HG02938 (cell line): ENCODE results near the gene CREB3L4.

ENCODE experiments used
- ATAC-seq: cut with Tn5 transposase; IDR thresholded peaks from one replicate; pipeline ENCODE4 v1.9.1; 2021; ENCODE audit warnings: mild to moderate bottlenecking, moderate library complexity; ENCODE audit not compliant: unreplicated experiment

Gene CREB3L4

DNA sequence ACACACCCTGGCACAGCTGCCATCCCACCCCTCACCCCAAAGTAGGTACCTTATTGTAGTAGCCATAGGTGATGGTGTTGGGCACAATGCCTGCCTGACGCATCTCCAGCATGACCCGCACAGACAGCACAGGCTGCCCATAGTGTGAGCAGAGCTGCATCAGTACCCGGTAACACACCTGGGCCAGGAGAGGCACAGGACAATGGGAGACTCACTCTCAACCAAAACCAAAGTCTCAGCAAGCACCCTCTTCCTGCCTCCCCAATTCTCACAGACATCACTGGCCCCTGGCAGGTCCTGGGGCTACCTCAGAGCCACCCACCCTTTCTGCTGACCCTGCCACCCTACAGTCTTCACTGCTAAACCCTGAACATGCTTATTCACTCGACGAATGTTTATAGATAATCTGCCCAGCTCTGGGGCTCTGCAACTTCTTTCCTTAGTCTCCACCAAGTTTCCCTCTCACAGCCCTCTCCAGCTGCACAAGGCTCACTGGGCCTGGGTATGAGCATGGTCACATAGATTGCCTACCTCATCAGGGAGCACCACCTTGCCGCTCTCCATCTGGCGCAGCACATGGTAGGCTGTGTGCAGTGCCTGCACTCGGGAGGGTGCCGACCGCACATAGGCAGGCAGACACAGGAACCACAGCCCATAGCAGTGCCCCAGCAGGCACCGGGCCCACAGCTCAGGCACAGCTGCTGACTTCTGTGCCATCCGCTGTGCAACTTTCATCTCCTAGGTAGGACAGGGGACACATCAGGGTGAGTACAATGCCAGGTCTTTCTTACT lies 31.5 kb upstream of the CREB3L4 start:
- ATAC-seq, result no peak

DNA sequence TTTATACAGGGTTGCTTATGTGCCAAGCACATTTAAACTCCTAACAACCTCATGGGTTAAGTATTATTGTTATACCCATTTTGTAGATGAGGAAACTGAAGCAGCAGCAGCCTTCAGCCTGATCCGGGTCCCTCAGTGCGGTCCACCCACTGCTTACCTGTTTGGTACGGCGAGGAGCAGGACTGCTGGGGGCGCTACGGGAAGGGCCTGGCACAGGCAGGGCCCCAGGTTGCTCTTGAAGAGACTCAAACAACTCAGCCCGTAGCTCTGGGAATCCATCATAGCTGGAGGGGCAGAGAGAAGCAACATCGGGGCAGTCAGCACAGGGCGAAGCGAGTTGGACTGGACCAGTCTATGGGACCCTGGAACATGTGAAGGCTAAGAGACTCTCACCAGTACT lies 30.4 kb upstream of the CREB3L4 start:
- no peak for ATAC-seq

DNA sequence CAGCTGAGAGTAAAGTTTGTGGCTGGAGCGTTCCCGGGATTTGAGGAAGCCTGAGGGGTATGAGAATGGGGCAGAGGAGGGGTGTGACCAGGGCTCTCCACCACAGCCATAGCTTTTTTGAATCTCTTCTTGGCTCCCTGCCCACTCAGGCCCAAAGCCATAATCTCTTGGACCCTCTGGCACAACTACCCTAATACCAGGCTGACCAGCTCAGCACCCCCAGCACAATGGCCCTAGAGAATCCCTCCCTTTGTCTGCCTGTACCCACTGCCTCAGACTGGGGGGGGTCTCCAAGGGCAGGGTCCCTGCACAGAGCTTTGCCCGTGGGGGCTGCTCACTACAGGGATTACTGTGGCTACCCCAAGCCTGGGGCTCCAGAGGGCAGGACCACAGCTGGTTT lies 28.7 kb upstream of the CREB3L4 start:
- no peak for ATAC-seq

DNA sequence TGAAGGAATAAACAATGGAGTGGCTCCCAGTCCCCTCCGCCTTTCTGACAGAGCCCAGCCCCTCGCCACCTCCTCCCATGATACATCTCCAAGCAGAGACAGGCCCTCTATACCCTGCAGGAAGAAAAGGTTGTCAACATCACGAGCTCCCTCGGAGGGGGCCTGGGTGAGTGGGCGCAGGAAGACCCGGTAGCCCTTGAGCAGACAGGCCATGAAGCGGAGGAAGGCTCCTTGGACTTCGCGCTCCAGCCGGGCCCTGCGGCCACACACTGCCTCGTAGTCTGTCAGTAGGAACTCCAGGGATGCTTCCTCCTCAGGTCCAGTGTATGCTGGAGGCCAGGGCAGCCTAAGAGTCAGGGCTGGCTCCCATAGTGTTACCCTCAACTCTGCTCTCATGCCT lies 28.2 kb upstream of the CREB3L4 start:
- no peak for ATAC-seq

DNA sequence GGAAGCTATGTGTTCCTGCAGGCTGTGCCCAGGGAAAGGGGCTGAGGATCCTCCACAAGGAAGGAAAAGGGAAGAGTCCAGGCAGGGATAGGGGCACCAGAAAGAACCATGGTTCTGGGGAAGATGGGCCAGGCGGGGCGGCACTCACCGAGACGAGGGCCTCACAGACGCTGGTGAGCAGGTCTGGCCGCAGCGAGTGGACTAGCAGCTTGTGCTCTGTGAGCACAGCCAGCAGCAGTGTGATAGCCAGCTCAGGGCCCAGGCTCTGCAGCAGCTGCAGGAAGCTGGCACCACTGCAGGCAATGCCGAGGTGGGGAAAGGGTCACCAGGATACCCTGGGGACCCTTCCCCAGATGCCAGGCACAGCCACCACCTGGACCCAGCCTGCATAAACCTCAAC lies 26.9 kb upstream of the CREB3L4 start:
- no peak for ATAC-seq

DNA sequence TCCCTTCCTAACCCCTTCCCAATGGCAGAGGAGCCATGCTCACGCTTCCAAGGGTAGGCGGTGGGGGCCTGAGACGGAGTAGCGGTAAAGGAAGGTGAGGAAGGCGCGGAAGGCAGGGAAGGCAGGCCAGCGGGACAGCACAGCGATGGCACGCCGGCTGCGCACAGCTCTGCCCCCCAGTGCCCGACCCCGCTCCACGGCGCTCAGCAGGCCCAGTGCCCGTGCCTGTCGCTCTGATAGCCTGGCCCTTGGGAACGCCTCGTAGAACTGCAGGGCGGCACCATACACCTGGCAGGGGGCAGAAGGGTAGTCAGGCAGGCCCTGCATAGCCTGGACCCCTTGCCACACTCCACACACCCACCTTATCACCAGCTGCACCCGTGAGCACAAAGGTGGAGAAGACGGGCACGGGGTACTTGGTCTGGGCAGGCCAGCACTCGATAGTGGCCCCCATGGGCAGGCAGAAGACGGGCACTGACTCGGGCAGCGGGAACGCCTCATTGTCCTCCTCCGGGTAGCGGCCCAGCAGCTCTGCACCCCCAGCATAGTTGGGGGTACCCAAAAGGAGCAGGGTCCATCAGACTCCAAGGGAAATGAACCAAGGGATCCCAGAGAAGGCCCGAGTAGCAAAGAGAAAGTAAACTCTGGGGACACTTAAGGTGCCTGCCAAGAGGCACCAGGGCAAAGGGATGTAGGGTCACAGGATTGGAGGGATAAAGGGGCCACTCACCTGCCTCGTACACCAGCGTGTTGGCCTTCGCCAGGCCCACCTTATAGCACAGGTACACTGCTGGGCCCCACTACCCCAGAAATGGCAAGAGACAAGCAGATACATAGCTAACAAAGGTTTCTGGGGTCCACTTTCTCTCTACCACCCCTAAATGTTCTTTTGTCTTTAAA lies 25.6 kb upstream of the CREB3L4 start:
- no peak for ATAC-seq

DNA sequence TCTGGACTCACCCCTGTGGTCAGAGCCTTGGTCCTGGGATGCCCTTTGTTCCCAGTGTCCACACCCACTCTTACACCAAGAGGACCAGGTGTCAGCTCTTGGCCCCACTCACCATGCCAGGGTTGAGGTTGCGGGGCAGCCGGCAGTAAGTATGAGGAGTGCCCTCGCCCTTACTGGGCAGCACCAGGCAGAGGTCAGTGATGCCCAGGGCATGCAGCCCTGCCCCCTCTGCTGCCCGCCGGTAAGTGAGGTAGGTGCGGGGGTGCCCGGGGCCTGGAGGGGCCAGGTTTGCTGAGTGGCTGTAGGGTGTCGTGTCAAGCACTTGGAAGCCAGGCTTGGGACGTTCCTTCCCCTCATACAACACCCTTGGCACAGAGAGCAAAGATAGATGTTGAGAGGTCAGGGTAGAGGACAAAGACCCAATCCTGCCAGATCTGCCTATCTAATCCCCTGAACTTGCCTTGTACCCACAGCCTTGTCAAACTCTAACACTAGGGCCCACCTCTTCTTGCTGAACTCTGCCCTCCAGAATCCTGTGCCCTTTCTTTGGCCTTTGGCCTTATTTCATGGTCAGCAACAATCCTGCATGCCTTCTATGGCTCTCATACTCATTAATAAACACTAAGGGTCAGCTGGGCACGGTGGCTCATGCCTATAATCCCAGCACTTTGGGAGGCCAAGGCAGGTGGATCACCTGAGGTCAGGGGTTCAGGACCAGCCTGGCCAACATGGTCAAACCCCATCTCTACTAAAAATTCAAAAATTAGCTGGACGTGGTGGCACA lies 24.7 kb upstream of the CREB3L4 start:
- ATAC-seq, result no peak

DNA sequence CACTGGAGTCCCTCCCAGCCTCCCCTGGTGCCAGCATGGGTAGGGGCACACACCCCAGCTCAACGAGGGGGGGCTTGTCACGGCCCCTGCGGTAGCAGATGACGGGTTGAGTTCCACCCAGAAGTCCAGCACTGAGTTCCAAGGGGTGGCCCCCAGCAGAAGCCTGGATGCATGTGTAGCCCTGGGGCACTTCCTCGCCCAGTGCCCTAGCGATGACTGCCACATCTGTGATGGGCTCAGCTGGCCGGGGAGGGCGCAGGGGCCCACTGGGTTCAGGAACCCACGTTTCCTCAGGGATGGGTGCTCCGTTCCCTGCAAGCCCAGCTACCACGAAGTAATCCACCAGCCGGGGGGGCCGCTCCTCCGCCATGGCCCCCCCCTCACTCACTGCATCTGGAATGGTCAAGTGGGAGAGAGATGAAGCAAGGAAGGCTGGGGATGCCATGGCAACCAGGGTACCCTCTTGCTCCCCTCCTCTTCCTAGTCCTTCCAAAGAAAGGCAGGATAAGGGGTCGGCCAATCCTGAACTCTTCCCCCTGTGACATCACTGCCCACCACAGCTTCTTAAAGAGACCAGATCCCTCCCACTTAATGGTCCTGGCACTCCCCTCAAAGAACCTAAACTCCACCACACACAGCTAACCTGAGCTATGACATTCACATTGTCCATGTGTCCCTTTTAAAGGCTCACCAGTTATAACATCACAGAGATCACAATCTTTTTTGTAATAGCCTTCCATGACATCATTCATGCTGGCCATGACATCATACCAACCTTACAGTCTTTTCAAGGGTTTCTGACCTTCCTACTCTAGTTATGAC lies 23.5 kb upstream of the CREB3L4 start:
- ATAC-seq, result no peak

DNA sequence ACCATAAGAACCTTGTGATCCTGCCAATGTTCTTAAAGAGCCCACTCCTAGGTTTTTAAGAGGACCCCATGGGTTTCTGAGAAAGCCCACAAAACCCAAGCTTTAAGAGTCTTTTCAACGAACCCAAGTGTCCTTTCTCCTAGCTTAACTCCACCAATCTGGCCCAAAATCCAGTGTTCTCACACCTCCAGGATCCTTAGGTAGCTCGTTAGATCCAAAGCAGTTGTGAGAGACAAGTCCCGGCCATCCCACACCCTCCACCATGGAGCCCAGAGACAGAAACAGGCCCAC lies 22.9 kb upstream of the CREB3L4 start:
- ATAC-seq, result no peak

DNA sequence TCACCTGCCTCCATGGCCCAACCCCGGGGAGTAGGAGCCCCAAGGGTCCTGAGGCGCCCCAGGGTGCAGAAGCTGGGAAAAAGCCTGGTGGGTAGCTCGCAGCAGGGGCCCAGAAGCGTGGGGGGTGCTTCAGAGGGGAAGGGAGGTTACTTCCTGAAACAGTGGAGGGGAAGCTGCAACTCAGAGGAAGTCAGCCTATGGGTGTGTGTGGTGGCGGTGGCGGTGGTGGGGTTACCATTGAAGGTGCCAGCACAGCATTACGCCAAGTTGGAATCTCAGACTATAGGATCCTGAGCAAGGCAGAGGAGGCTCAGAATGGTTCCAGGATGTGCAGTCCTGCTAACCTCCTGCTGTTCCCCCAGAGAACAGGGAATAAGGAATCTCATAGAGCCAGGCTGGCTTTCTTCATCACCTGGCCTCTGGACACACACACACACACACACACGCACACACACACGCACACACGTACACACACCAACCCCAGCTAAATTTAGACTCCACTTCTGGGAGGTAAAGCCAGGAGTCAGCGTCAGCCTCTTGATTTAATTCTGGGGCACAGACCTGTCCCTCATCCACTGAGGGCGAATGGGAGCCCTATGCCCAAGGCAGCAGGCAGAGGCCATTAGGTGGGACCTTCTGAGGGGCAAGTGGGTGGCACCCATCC lies 22.4 kb upstream of the CREB3L4 start:
- peak; percentile 7 for ATAC-seq

DNA sequence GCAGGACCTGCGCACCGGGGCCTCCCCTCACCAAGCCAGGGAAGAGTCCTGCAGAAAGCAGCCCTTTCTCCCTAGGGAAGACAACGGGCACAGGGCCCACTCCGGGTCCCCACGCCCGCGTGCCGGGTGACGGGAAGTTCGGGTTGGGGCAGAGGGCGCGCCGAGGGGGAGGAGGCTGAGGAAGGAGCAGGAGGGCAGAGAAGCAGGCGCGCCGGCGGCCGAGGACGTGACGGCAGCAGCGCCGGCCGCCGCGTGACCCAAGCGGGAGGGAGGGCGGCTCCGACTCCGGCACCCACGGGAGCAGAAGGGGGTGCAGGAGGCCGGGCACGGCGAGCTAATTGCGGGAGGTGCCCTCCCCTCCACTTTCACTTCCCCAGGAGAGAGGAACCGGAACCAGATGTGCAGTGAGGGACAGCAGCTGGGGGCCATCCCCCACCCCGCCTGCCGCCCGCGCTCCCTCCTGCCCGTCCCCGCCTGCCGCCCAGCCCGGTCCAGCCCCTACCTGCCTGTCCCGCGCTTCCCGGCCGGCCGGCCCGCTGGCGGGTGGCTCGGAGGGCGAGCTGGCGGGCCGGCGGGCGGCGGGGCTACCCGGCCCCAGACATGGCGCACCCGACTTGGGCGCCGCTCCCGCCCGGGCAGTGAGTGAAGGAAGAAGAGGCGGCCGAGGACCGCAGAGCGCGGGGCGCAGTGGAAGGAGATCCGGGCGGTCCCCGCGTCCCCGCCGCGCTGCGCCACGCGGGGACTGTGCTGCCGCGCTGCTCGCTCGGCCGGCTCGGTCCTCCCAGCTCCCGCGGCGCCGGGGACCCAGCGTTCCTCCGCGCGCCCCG lies 21.7 kb upstream of the CREB3L4 start:
- ATAC-seq, result peak; percentile 68

DNA sequence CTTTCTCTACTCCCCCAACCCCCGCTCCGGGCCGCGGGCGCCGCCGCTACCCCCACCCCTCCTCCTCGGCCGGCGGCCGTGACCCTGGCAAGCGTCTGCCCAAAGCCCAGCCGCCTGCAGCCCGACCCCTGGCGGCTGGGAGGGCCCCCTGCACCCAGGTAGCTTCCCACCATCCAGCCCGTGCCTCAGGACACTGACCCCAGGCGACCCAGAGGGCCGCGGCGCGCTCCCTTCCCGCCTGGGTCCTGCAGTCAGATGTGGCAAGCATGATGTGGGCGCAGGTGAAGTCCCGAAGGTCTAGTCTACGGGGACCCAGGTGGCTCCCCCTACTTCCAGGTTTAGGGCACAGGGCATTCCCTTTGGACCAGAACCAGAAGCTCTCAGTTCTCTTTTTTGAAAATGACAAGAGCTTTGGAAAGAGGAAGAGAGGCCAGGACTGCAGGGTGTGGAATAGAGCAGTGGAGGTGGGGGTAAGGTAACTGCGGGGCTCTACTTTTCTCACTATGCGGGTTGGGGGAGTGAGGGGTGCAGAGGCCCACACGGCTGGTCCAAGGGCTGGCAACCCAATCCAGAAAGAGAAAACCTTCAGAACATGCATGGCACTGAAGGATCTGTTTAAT lies 21.0 kb upstream of the CREB3L4 start, which contains the start of gene DENND4B:
Gene DENND4B (minus strand): TSS at position 97 of the 620 bp plus-strand sequence. CDS start 2,344 bp downstream, outside the sequence.
- ATAC-seq, result peak; percentile 50

DNA sequence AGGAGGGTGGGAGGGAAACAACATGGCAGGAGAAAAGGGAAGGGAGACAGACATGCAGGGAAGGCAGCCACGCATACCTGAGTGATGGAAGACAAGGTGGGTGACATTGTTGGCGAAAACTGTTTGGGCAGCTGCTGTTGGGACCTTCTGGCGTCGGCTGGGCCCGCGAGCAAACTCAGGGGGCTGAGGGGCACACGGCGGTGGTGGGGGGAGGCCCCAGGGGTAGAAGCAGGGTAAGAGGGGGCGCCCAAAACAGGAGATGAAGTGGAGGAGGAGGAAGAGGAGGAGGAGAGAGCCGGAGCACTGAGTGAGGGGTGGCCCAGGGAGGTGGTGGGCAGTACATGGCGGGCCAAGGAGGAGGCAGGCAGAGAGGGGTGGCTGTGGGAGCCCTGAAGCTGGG lies 16.5 kb upstream of the CREB3L4 start:
- ATAC-seq, result no peak

DNA sequence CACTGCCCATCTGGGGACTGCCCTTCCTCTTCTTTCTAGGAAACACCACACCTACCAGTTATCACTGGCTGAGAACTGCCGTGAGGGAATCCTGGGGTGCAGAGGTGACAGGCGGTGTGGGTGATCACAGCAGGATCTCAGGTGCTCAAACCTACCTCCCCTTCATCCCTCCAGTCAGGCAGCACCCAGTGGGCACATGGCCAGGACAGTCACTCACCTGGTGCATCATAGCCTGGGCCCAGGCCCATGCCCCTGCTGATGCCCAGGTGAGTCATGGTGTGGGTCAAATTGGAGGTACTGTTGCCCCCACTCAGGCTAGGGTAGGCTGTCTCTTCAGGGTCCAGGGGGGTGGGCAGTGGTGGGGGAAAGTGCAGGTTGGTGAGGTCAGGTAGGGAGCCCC lies 15.9 kb upstream of the CREB3L4 start:
- no peak for ATAC-seq

DNA sequence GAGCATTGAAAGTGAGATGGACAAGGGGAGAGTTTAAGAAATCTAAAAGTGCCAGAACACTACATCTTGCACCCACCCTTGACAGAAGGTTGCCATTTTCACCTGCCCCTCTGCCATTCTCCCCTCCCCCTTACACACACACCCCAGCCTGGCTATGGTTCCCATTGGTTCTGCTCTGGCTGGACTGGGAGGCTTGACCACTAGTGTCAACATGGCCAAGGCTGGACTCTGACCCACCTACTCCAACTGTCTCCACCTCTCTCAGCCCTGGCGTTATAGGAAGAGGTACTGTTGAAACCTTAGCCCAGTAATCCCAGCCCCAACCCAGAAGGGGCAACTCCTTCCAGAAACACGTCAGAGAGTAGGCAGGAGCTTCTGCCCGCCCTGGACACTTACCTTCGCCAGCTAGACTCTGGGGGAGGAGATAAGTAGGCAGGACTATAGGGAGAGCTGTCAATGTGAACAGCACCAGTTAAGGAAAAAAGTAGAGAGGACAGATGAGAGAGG lies 13.8 kb upstream of the CREB3L4 start:
- no peak for ATAC-seq

DNA sequence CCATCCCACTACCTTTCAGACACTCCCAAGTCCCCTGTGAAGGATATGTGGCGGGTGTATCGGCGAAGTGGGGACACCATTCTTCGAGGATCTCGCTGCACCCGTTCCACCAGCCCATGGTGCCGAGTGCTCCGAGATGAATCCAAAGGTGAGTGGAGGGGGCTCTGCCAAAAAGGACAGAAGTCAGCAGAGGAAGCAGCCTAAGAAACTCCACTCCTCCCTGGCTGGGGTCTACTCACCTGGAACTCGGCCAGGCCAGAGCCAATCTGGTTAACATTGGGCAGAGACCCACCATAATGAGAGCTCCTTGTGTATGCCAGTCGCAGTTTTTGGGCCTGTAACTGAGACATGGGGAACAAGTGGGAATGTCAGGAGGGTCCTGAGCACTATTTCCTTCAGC lies 12.9 kb upstream of the CREB3L4 start:
- ATAC-seq, result no peak

DNA sequence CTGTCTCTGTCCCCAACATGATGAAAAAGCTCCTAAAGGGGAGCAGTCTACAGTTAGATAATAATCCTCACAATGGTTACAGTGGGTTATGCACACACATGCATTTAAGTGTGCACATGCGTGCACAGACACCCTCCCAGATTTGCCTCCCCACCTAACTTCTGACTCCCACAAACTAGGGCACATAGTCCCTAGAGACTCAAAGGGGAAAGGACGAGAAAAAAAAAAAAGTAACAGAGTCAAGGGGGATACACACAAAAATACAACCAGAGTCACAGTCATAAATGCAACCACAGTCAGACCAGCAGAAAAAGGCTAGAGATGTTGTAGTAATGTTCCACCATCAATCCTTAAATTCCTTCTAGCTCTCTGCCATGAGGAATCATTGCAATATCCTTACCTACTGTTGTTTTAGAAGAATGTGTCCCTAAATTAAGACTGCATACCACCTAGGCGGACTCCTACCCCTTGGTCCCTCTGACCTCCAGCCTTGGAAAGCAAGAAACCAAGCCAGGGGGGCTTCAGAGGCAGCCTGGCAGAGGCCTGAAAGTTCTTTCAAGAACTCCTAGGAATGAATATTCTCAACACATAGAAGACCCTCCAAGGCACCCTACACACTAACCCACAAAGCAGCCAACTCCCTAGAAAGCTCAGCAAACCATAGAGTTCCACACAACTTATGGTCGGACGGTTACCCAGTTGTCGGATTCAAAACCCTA lies 10.5 kb upstream of the CREB3L4 start:
- ATAC-seq, result no peak

DNA sequence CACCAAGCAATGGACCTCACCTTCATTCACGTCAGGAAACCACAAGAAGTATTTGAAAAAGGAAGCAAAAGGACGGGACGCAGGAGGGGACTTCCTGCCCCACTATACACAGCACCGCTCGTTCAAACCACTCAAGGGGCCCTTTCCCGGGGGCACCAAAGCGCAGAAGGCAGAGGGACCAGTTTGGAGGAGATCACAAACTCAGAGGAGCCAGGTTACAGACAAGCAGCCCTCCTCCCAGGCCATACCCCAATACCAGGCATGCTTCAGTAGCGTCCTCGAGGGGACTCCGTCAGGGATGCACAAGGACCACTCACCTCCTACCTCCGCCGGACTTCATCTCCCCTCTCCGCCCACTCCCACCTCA lies 10.0 kb upstream of the CREB3L4 start:
- ATAC-seq, result no peak
